GM12864 (cell line): Measurements from ENCODE around the gene MGAT5.

Experiments
- DNase-seq: peaks from one replicate; pipeline ENCODE4 v3.0.0-alpha.2; 2011; ENCODE audit warnings: low read depth
- H3K4me3 ChIP-seq: 2 replicates; pipeline ENCODE4 v1.5.1; 2011; ENCODE audit warnings: mild to moderate bottlenecking, low read depth, low read length, control low read depth
- CTCF ChIP-seq: IDR thresholded peaks from 2 replicates; pipeline ENCODE4 v1.5.1; 2011; ENCODE audit warnings: low read depth, mild to moderate bottlenecking, moderate library complexity, low read length, control low read depth, inconsistent platforms; ENCODE audit errors: missing control alignments

Gene MGAT5, protein sequence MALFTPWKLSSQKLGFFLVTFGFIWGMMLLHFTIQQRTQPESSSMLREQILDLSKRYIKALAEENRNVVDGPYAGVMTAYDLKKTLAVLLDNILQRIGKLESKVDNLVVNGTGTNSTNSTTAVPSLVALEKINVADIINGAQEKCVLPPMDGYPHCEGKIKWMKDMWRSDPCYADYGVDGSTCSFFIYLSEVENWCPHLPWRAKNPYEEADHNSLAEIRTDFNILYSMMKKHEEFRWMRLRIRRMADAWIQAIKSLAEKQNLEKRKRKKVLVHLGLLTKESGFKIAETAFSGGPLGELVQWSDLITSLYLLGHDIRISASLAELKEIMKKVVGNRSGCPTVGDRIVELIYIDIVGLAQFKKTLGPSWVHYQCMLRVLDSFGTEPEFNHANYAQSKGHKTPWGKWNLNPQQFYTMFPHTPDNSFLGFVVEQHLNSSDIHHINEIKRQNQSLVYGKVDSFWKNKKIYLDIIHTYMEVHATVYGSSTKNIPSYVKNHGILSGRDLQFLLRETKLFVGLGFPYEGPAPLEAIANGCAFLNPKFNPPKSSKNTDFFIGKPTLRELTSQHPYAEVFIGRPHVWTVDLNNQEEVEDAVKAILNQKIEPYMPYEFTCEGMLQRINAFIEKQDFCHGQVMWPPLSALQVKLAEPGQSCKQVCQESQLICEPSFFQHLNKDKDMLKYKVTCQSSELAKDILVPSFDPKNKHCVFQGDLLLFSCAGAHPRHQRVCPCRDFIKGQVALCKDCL

DNA sequence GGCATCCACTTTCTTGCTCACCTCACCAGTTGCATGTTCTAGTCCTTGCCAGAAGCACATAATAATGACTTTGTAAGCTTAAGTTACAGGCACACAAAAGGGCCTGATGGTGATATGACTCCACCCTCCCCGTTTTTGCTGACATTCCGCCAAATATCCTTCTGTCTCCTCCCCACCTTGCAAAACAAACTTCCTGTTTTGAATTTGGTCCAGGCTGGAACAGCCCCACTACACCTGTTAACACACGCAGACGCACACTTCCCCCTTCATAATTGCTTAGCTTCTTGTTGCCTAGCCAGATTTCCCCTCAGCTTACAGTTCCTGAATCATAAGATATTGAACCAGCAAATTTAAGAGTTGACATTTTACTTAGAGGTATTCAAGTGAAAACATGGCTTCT, at the start of gene MGAT5:
Gene MGAT5 (plus strand): TSS at position 269 of the 400 bp plus-strand sequence. CDS start 332 bp downstream, outside the sequence.
- no peak for TF ChIP-seq CTCF
- peak within 1 kb of the TSS; percentile 12; the same call in 1 of the 2 replicates for H3K4me3 ChIP-seq
- DNase-seq: no peak

- H3K4me3 ChIP-seq: no peak overlapping the region
- DNase-seq: no peak
- TF ChIP-seq CTCF: no peak
Measured at GRCh38 chr2:134205087-134205486, 48.8 kb upstream of the MGAT5 start.

GRCh38 chr2:134206031-134206430, 47.8 kb upstream of the MGAT5 start:
- DNase-seq: no peak
- no peak overlapping the region for H3K4me3 ChIP-seq
- TF ChIP-seq CTCF: no peak

DNA sequence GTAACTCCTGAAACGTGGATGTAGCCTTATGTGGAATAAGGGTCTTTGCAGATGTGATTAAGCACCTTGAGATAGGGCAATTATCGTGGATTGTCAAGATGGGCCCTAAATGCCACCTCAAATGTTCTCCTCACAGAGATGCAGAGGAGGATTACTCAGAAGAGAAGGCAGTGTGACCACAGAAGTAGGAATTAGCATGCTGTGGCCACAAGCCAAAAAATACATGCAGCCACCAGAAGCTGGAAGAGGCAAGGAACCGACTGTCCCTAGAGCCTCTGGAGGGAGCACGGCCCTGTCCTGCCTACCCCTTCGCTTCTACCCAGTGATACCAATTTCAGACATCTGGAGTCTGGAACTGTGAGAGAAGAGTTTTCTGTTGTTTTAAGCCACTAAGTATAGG, 47.3 kb upstream of the MGAT5 start:
- no peak for TF ChIP-seq CTCF
- no peak overlapping the region for H3K4me3 ChIP-seq
- no peak for DNase-seq

- peak; percentile 84 for TF ChIP-seq CTCF
- DNase-seq: no peak
- no peak overlapping the region for H3K4me3 ChIP-seq
Measured at GRCh38 chr2:134207589-134208209, 46.2 kb upstream of the MGAT5 start.

GRCh38 chr2:134208825-134209224, 45.0 kb upstream of the MGAT5 start:
- TF ChIP-seq CTCF: no peak
- DNase-seq: no peak
- H3K4me3 ChIP-seq: no peak overlapping the region
